NB4 (cell line): ENCODE measurements around the gene RAC2.

Experiments
- DNase-seq: peaks from one replicate; pipeline ENCODE4 v3.0.0; 2010; ENCODE audit warnings: low read depth
- H3K4me3 ChIP-seq: one replicate; pipeline ENCODE4 v1.5.1; 2011; ENCODE audit warnings: mild to moderate bottlenecking, low read depth, low read length, moderate library complexity
- MYC ChIP-seq: IDR thresholded peaks from 2 replicates; pipeline ENCODE4 v1.6.1; 2011; ENCODE audit warnings: low read depth, low read length
- POLR2A ChIP-seq: IDR thresholded peaks from 2 replicates; pipeline ENCODE4 v1.6.1; 2011; ENCODE audit warnings: mild to moderate bottlenecking; ENCODE audit not compliant: insufficient read length; ENCODE audit errors: extremely low read depth
- TF ChIP-seq, protein P1 (sequence below): IDR thresholded peaks from one replicate; pipeline ENCODE4 v1.5.1; 2012; ENCODE audit warnings: low read depth, low read length
- TF ChIP-seq, protein P2 (sequence below): IDR thresholded peaks from 2 replicates; pipeline ENCODE4 v1.6.1; 2011; ENCODE audit warnings: low read depth, low read length

The RAC2 gene

DNA sequence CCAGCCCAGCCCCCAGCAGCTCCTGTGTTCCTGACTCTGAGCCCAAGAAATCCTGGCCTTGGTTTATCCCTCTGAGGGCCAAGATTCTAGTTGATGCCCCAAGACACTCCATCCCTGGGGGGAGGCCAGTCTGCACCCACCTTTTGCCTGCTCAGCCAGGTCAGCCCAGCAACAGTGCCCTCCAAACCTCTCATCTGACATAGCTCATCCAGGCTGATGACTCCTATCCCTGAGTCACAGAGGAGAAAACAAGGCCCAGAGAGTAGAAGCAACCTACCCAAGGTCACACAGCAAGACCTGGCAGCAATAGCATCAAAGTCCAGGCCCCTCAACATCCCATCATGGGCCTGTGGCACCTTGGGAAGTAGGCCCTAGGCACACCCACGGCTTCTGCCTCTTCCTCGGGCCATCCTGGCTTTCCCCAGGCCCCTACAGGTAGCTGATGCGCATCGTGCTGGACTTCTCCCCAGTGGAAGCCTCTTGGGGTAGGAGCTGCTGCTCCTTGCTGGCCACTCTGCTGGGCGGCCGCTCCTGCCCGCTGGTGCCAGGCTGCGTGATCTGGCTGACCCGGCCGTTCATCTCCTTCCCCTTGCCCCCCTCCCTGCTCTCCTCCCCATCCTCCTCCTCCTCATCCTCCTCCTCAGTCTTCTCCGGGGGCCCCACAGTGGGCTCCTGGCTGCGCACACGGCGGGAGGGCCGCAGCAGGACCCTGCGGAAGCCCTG lies 37.8 kb downstream of the RAC2 start:
- TF ChIP-seq, protein P1, sequence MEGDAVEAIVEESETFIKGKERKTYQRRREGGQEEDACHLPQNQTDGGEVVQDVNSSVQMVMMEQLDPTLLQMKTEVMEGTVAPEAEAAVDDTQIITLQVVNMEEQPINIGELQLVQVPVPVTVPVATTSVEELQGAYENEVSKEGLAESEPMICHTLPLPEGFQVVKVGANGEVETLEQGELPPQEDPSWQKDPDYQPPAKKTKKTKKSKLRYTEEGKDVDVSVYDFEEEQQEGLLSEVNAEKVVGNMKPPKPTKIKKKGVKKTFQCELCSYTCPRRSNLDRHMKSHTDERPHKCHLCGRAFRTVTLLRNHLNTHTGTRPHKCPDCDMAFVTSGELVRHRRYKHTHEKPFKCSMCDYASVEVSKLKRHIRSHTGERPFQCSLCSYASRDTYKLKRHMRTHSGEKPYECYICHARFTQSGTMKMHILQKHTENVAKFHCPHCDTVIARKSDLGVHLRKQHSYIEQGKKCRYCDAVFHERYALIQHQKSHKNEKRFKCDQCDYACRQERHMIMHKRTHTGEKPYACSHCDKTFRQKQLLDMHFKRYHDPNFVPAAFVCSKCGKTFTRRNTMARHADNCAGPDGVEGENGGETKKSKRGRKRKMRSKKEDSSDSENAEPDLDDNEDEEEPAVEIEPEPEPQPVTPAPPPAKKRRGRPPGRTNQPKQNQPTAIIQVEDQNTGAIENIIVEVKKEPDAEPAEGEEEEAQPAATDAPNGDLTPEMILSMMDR, result no peak
- TF ChIP-seq, protein P2, sequence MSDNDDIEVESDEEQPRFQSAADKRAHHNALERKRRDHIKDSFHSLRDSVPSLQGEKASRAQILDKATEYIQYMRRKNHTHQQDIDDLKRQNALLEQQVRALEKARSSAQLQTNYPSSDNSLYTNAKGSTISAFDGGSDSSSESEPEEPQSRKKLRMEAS, result no peak
- TF ChIP-seq POLR2A, result no peak
- TF ChIP-seq MYC, result no peak
- no peak for DNase-seq

DNA sequence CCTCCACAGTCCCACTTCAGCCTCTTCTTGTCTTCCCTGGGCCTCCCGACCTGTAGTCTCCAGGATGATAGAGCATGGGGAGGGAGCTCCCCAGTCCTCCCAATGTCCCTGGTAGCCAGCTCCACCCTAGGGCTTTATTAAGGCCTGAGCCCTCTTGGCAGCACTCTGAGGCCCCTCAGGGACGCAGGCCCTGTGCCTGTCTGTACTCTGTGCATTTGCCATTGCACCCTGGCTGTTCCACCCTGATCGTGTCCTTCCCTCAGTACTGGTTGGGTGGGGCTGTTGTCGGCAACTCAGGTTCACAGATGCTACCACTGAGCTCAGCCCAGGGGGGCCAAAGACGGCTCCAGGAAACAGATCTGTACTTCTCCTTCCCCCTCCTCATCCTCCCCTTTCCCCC lies 39.0 kb downstream of the RAC2 start:
- H3K4me3 ChIP-seq, result no peak overlapping the region
- TF ChIP-seq, protein P2, result no peak
- no peak for TF ChIP-seq MYC
- TF ChIP-seq, protein P1, result no peak
- TF ChIP-seq POLR2A, result no peak
- no peak for DNase-seq

More for the DNA sequence above, 37.8 kb downstream of the RAC2 start:
- H3K4me3 ChIP-seq, result no peak overlapping the region

DNA sequence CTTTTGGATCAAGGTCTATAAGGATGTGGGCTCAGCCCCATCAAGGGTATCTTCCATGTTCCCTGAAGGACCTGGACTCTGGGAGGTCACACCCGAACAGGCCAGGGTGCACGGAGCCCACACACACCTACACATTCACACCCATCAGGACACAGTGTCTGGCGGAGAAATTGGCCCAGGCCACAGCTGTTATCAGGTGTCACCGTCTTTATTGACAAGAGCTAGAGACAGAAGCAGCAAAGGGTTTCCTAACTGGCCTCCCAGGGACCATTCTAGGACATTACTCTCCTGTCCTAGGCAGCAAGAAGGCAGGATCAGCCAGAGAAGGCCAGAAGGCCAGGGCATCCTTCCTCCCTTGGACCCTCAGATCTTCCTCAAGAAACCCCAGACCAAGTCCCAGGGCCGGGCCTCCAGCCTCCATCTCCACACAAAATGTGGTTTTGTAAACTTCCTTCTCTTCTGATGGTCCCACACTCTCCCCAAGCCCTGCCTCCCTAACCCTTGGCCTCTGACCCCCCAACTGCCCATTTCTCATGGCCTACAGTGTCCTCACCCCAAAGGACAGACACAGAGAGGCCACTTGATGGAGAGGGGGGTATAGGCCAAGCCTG lies 39.9 kb downstream of the RAC2 start:
- H3K4me3 ChIP-seq, result no peak overlapping the region
- TF ChIP-seq, protein P2, result no peak
- TF ChIP-seq POLR2A (no peak), MYC (no peak)
- TF ChIP-seq, protein P1, result no peak
- DNase-seq, result no peak

DNA sequence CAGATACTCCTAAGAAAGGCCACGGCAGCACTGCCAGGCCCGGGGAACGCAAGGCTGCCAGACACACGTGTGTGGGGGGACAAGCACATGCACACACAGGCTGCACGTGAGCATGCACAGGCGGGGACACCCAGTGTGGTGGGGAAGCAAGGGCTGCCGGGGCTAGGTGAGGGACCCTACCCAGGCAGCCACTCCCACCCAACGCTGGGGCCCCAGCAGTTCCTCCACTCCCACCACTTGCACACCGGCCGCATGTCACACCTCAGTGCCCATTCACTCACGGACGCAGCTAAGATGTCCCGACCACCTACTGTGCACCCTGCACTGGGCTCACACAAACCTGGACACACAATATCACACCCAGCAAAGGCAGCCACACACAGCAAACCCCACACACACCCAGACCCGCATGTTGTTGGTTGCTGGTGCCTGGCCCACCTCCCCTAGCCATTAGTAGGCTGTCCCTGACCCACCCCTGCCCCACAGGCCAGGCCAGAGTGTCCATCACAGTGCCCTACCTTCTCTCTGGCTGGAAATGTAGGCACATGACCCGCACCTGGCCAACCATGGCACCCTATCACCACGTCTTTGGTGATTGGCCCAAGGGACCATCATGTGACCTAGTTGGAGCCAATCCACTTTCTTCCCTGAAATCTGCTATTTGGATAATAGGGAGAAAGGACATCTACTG lies 40.6 kb downstream of the RAC2 start:
- no peak overlapping the region for H3K4me3 ChIP-seq
- no peak for DNase-seq
- TF ChIP-seq, protein P1, result no peak
- TF ChIP-seq MYC, result no peak
- no peak for TF ChIP-seq POLR2A
- TF ChIP-seq, protein P2, result no peak

DNA sequence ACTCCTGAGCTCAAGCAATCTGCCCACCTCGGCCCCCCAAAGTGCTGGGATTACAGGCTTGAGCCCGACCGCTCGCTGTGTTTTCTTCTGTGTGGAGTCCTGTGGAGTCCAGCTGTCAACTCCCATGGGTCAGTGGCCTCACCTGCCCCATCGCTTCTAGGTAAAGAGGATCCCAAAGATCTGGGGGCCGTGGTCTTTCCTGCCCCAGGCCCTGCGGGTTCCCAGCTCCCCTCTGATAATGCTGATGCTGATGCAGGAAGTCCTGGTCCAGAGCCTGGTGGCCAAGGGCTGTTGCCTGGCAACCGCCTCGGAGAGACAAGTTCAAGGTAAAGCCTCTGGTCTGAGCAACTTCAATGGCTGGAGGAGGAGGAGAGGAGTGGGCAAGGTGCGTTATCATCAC lies 41.4 kb downstream of the RAC2 start:
- no peak for DNase-seq
- no peak for TF ChIP-seq MYC
- TF ChIP-seq, protein P1, result no peak
- TF ChIP-seq, protein P2, result no peak
- TF ChIP-seq POLR2A, result no peak
- no peak overlapping the region for H3K4me3 ChIP-seq
